Vagina (tissue), 2 donors: ENCODE measurements around the gene TET2.

Experiments
- POLR2A ChIP-seq, 2 donors: fragments of 450-650 bp; IDR thresholded peaks; one replicate each; pipeline ENCODE4 v1.6.1; 2017; ENCODE audit warnings: antibody characterized with exemption in 2 of 2, mild to moderate bottlenecking in 2 of 2, moderate library complexity in 2 of 2
- TF ChIP-seq, protein P1 (sequence below), 3 experiments: fragments of 450-650 bp in 2 of 3; fragments of 200-600 bp in 1 of 3; sonication (generic) in 1 of 3; IDR thresholded peaks; one replicate each; pipeline ENCODE4 v1.5.1; 2017 to 2019; ENCODE audit warnings: antibody characterized with exemption in 3 of 3, mild to moderate bottlenecking in 2 of 3, moderate library complexity in 2 of 3

DNA sequence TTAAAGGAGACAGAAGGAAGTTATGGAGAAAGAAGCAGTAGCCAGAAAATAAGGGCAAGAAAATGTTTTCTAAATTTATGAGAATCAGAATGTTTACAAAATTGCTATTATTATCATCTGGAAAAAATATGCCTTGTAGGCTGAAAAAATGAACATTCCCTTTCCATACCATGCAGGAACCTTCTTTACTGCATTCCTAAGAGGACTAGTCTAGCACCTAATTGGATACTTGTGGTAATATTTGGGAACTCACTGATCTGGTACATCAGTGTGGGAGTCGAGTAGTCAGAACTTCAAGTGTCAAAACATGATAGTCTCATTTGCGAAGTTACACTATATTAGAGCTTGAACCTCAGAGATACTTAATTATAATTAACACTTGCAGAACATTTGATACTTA lies 51.9 kb downstream of the TET2 start:
- TF ChIP-seq, protein P1, sequence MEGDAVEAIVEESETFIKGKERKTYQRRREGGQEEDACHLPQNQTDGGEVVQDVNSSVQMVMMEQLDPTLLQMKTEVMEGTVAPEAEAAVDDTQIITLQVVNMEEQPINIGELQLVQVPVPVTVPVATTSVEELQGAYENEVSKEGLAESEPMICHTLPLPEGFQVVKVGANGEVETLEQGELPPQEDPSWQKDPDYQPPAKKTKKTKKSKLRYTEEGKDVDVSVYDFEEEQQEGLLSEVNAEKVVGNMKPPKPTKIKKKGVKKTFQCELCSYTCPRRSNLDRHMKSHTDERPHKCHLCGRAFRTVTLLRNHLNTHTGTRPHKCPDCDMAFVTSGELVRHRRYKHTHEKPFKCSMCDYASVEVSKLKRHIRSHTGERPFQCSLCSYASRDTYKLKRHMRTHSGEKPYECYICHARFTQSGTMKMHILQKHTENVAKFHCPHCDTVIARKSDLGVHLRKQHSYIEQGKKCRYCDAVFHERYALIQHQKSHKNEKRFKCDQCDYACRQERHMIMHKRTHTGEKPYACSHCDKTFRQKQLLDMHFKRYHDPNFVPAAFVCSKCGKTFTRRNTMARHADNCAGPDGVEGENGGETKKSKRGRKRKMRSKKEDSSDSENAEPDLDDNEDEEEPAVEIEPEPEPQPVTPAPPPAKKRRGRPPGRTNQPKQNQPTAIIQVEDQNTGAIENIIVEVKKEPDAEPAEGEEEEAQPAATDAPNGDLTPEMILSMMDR (IDR thresholded peaks at IDR 0.05), result no peak
- TF ChIP-seq POLR2A (IDR thresholded peaks at IDR 0.05), result no peak
